GM19397 (cell line): ENCODE data around the gene C1orf56.
A peak's percentile ranks its signal among the peaks of the same experiment; 100 is the strongest.
"Not testable (repeated sequence)": the region's sequence is repeated elsewhere in the genome, so short reads cannot be mapped to it uniquely, and the experiment has no call there.

ENCODE experiments used
- ATAC-seq: cut with Tn5 transposase; IDR thresholded peaks from one replicate; pipeline ENCODE4 v1.9.1; 2021; ENCODE audit warnings: mild to moderate bottlenecking, moderate library complexity; ENCODE audit not compliant: unreplicated experiment

C1orf56 gene

GRCh38 chr1:151060657-151061421, 13.3 kb downstream of the C1orf56 start:
- no peak for ATAC-seq

- no peak for ATAC-seq
These were observed 14.2 kb downstream of the C1orf56 start for GRCh38 chr1:151061704-151062103.

GRCh38 chr1:151062741-151063371, 15.3 kb downstream of the C1orf56 start:
- no peak for ATAC-seq

GRCh38 chr1:151065089-151065645, 17.6 kb downstream of the C1orf56 start:
- ATAC-seq, result no peak

GRCh38 chr1:151067185-151067584, 19.6 kb downstream of the C1orf56 start:
- ATAC-seq, result no peak

GRCh38 chr1:151069103-151069486, 21.5 kb downstream of the C1orf56 start:
- no peak for ATAC-seq

- peak; percentile 65 for ATAC-seq
These were observed 23.1 kb downstream of the C1orf56 start, which contains the start of gene GABPB2 for GRCh38 chr1:151070474-151071276. TSS of gene GABPB2 (plus strand) at chr1:151070761. CDS start at chr1:151088190, 17,429 bp downstream.

GRCh38 chr1:151072224-151072623, 24.7 kb downstream of the C1orf56 start:
- no peak for ATAC-seq

GRCh38 chr1:151085953-151086559, 38.5 kb downstream of the C1orf56 start:
- no peak for ATAC-seq

GRCh38 chr1:151097426-151097825, 49.9 kb downstream of the C1orf56 start:
- ATAC-seq, result not testable (repeated sequence)

- no peak for ATAC-seq
These were observed 50.6 kb downstream of the C1orf56 start for GRCh38 chr1:151098126-151098525.
